ENCODE results near the gene TMEM98. TPM values are rescaled to one million over a fixed set of nuclear protein-coding genes. Genes with fewer than 3 reads are reported as not detected.
"Not testable (repeated sequence)": the region's sequence is repeated elsewhere in the genome, so short reads cannot be mapped to it uniquely, and the experiment has no call there.

TMEM98 gene
- 10.5 and 12.2 TPM in 2 replicates for total RNA-seq

GRCh38 chr17:32927724-32928585 lies at the start of gene TMEM98:
Gene TMEM98 (plus strand): TSS chr17:32928153. CDS start chr17:32931529, 3,376 bp downstream.
- intact Hi-C loops (cut with micrococcal nuclease): no loop called here

DNA sequence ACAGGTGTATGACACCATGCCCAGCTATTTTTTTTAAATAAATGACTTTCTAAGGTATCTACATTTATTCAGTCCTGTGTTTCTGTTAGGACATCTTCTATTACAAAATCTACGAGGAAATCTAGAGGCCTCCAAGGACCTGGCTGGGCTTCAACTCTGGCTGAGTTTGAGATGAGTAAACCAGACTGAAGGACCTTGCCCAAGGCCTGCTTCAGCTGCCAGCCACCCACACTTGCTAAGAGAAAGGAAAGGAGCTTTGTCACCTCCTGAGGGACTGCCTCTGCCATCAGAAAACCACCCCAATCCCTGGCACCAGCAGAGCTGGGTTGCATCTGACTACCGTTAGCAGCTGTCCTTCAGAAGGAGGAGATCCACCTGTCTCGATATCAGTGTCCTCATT lies 49.7 kb upstream of the TMEM98 start:
- intact Hi-C loops (cut with micrococcal nuclease): loop anchor here (5.0 to 10.0 kb wide), 2 partner anchors 53 to 391 kb away; partner anchors contain the start of gene CDK5R1

GRCh38 chr17:32879134-32879533 lies 48.8 kb upstream of the TMEM98 start:
- intact Hi-C loops (cut with micrococcal nuclease): loop anchor here (5.0 to 10.0 kb wide), 2 partner anchors 54 to 392 kb away; partner anchors contain the start of gene CDK5R1

DNA sequence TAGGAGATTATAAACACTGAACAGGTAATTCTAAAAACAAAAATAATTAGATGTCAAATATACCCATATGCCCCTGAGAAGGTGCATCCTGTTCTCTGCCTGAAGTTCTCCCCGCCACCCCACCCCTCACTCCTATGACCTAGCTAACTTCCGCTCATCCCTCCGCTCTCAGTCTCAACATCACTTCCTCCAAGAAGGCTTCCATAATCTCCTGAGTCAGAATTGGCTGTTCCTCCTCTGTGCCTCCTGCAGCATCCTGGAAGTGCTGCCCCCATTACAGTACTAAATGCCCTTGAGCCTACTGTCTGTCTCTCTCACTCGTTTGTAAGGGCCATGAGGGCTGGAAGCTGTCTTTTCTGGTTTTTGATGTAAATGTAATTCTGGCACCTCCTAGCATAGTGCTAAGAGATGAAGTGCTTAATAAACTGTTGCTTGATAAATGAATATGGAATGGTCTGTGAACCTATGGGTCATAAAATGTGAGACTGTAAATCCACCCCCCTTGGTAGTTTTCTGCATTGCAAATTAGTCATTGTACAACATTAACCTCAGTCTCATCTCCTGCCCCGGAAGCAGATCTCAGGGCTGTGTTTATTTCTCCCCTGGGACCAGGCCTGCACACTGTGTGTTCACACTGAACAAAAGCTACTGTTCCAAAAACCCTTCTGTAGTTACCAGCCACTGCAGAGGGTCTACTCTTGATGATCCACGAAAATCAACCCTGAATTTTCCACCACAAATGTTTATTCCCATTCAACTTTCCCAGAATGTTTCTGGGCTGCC lies 47.1 kb upstream of the TMEM98 start:
- intact Hi-C loops (cut with micrococcal nuclease): no loop called here

GRCh38 chr17:32882029-32882428 lies 45.9 kb upstream of the TMEM98 start:
- intact Hi-C loops (cut with micrococcal nuclease): no loop called here

- intact Hi-C loops (cut with micrococcal nuclease): no loop called here
Measured at GRCh38 chr17:32882734-32883133, 45.2 kb upstream of the TMEM98 start.

- intact Hi-C loops (cut with micrococcal nuclease): not testable (repeated sequence)
Measured at GRCh38 chr17:32886951-32887350, 41.0 kb upstream of the TMEM98 start.

GRCh38 chr17:32887410-32887809 lies 40.5 kb upstream of the TMEM98 start:
- intact Hi-C loops (cut with micrococcal nuclease): not testable (repeated sequence)

DNA sequence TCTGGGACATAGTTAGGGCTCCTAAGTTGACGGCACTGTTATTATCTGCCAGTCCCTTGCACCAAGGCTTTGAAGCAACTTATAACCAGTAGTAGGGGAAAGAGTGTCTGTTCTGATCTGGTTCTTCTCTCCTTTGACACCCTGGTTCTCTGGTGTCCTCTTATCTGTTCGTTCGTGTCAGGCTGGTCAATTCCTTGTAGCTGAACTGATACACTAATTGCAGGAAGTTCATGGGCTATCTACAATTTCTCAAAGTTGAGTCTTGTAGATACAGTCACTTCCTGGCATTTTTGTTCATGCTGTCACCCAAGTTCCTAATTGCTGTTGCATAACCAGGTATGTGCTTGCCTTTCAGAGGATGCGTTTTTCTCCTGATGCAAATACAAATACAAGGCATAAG lies 33.7 kb upstream of the TMEM98 start:
- intact Hi-C loops (cut with micrococcal nuclease): no loop called here

DNA sequence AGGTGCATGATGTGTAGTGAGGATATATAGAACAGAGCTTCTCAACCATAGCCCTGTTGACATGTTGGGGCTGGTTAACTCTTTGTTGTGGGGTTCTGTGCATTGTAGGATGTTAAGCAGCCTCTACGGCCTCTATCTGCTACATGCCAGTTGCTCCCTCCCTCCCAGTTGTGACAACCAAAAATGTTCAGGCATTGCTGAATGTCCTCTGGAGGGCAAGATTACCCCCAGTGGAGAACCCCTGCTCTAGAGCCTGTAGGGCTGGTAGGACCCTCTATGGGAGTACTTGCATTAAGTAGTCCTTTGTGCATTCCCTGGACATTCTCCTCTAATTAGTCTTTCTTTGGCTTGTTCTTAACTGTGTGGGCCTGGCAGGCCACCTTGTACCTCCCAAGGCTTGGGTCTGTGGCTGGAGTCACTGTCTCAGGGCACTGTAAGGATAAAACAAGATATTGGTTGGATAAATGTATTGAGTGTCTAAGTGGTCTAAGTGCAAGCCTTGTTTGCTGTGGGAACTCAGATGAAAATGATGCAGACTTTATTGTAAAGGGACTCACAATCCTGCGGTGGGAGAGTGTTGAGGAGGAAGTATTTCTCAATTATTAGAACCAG lies 31.2 kb upstream of the TMEM98 start:
- intact Hi-C loops (cut with micrococcal nuclease): no loop called here

DNA sequence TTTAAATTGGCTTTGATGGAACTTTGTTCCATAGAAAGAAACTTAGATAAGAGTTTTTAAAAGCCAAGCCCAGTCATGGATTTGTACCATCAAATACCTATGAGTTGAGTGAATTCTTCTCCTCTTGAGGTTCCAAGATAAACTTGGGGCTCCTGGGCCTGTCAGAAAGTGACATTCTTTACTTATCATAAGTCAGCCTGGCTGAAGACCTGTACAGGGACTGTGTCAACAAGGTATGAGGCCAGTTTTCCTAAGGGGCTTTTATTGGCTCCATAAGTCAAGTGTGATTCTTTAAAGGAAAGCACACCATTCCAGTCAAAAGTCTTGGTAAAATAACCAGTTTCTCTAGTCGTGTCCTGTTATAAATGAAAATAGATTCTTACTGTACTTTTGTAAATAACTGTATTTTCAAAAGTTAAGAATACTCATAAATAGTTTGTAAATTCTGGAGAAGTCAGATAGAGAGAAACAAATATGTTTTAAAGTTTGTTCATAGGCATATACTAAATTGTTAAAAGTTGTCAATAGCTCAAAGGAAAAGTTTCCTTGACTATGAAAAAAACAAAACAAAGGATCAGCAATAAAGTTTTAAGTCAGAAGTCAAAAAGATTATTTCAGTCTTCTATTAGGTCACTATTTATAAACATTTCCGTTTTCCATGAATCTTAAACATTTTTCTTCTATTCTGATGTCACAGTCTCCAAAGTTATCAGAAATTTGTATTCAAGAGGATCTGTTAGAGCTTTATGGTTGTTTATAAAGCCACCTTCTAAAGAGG lies 28.5 kb upstream of the TMEM98 start:
- intact Hi-C loops (cut with micrococcal nuclease): no loop called here

- intact Hi-C loops (cut with micrococcal nuclease): no loop called here
Measured at GRCh38 chr17:32901743-32902142, 26.2 kb upstream of the TMEM98 start.

- intact Hi-C loops (cut with micrococcal nuclease): no loop called here
Measured at GRCh38 chr17:32903774-32904673, 23.9 kb upstream of the TMEM98 start.

DNA sequence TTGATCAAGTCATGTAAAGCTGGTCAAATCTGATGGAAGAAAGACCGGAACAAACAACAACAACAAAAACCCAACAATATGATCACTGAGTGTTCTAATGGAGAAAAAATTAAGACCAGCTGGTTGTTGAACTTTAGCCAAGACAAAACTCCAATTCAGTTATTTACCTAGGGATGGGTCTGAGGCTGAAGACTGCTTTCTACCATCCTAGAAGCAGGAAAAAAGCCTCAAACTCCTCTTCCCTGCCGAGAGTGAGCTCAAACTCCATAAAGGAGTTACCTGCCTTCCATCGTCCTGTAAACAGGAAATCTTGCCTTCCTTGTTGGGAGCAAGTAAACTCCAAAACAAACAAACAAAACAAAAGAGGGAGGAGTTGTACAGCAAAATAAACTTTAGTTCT lies 23.1 kb upstream of the TMEM98 start:
- intact Hi-C loops (cut with micrococcal nuclease): no loop called here

DNA sequence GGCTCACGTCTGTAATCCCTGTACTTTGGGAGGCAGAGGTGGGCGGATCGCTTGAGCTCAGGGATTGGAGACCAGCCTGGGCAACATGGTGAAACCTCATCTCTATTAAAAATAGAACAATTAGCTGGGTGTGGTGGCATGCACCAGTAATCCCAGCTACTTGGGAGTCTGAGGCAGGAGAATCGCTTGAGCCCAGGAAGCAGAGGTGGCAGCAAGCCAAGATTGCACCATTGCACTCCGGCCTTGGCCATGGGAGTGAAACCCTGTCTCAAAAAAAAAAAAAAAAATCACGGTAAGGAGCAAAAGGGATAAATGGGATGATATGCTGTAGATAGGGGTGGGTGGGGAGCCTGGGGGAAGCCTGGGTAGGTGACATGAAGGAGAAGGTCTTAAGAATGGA lies 20.4 kb upstream of the TMEM98 start:
- intact Hi-C loops (cut with micrococcal nuclease): no loop called here

- intact Hi-C loops (cut with micrococcal nuclease): loop anchor here (1.0 to 2.0 kb wide), 2 partner anchors 33 to 127 kb away; partner anchors contain the start of gene MYO1D
Measured at GRCh38 chr17:32909787-32910369, 18.1 kb upstream of the TMEM98 start.

- intact Hi-C loops (cut with micrococcal nuclease): loop anchor here (1.0 to 2.0 kb wide), 2 partner anchors 34 to 127 kb away; partner anchors contain the start of gene MYO1D
Measured at GRCh38 chr17:32910769-32911168, 17.2 kb upstream of the TMEM98 start.

DNA sequence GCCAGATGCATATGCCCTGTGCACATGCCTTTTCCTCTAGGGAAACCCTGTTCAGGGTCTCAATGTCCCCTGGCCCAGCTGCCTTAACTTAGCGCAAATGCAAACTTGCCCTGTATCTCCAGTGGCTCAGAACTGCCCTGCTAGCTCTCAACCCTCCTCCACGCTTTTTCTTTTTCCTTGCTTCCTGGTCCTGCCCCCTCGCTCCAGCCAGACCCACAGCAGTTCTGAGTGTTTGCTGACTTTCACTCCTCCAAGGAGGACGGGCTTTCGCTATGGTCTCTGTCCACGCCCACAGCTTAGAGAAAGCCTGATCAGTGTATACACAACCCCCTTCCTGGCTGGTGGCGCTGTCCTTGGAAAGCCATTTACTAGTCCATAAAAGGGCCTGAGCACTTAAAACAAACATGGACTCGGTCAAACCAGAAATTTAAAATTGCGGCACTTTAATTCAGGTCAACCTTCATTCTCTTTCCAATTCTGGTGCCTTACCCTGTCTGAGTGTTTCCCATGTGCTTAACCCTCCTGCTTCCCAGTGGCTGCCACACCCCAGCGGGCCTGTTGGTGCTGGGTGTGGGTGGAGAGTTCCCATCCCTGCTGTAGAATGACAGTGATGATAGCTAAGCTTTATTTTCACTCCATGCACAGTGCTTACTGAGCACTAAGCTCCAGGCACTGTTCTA lies 15.6 kb upstream of the TMEM98 start:
- intact Hi-C loops (cut with micrococcal nuclease): no loop called here

DNA sequence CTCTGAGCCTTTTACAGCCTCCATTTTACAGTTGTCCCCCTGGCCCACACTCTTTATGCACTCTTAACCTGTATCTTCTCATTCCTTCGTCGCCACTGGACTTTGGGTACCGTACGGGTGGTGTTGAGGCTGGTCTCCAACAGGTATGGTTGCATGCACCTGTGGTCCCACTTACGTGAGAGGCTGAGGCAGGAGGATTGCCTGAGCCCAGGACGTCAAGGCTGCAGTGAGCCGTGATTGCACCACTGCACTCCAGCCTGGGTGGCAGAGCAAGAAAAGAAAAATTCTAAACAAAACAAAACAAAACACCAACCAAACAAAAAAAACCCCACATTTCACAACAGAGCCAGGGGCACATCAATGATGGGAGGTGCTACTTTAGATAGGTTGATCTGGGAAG lies 14.4 kb upstream of the TMEM98 start:
- intact Hi-C loops (cut with micrococcal nuclease): no loop called here

Measured in T-helper 2 cell treated with Interferon-gamma antibody and Interleukin-4, amounts not matched to agents 100 ng/mL and 5 ng/mL, for 36 hours (primary cell).